HL-60 (cell line): ENCODE results near the gene ELF2.

Experiments used
- DNase-seq, 2 experiments: peaks; one replicate each; pipeline ENCODE4 v3.0.0-alpha.2; 2010 to 2020; ENCODE audit warnings: low read depth in 1 of 2, low spot score in 1 of 2
- H3K27ac ChIP-seq: fragments of 250-450 bp; sonication (Bioruptor Pico); replicated peaks from 2 replicates; pipeline ENCODE4 v1.5.1; 2020; ENCODE audit warnings: mild to moderate bottlenecking, moderate library complexity
- H3K27me3 ChIP-seq: fragments of 250-450 bp; sonication (Bioruptor Pico); 2 replicates; pipeline ENCODE4 v1.5.1; 2021; ENCODE audit warnings: mild to moderate bottlenecking, moderate library complexity; ENCODE audit not compliant: insufficient read depth, poor library complexity, severe bottlenecking
- H3K4me3 ChIP-seq: replicated peaks from 2 replicates; pipeline ENCODE4 v1.5.1; 2011; ENCODE audit warnings: mild to moderate bottlenecking, control low read depth, low read length; ENCODE audit not compliant: insufficient read depth
- CTCF ChIP-seq: IDR thresholded peaks from one replicate; pipeline ENCODE4 v1.5.1; 2011; ENCODE audit warnings: low read length, control low read depth, inconsistent platforms; ENCODE audit not compliant: insufficient read depth
- GABPA ChIP-seq: IDR thresholded peaks from 2 replicates; pipeline ENCODE4 v1.6.1; 2012; ENCODE audit warnings: low read depth
- POLR2AphosphoS5 ChIP-seq: IDR thresholded peaks from 2 replicates; pipeline ENCODE4 v1.6.1; 2012; ENCODE audit warnings: low read depth
- REST ChIP-seq: IDR thresholded peaks from 2 replicates; pipeline ENCODE4 v1.6.1; 2012; ENCODE audit warnings: low read depth; ENCODE audit not compliant: insufficient replicate concordance
- SPI1 ChIP-seq: IDR thresholded peaks from 2 replicates; pipeline ENCODE4 v1.6.1; 2012; ENCODE audit warnings: low read depth, mild to moderate bottlenecking, borderline replicate concordance

ELF2 gene

GRCh38 chr4:139142087-139142486, 34.9 kb downstream of the ELF2 start:
- DNase-seq: no peak
- TF ChIP-seq GABPA (no peak), POLR2AphosphoS5 (no peak), SPI1 (no peak), CTCF (no peak), REST (no peak)
- Histone ChIP-seq H3K4me3 (no peak overlapping the region), H3K27ac (no peak overlapping the region), H3K27me3 (no peaks in the 10 kb centered on the region)

- DNase-seq: no peak
- Histone ChIP-seq H3K4me3 (no peak overlapping the region), H3K27ac (no peak overlapping the region), H3K27me3 (no peaks in the 10 kb centered on the region)
- no peak for TF ChIP-seq SPI1
- TF ChIP-seq POLR2AphosphoS5: no peak
- no peak for TF ChIP-seq GABPA
- TF ChIP-seq REST: no peak
- peak; percentile 2 for TF ChIP-seq CTCF
These were observed 39.3 kb downstream of the ELF2 start for GRCh38 chr4:139137763-139138162.

- TF ChIP-seq POLR2AphosphoS5: no peak
- TF ChIP-seq GABPA: no peak
- TF ChIP-seq REST: no peak
- no peak for TF ChIP-seq SPI1
- no peak for TF ChIP-seq CTCF
- H3K4me3 ChIP-seq: no peak overlapping the region
- H3K27ac ChIP-seq: no peak overlapping the region
- no peak for DNase-seq
- H3K27me3 ChIP-seq: no peaks in the 10 kb centered on the region
These were observed 42.6 kb downstream of the ELF2 start for GRCh38 chr4:139134403-139134802.
